HG03097 (cell line): Measurements from ENCODE around the gene ARTN.

Experiments
- ATAC-seq: cut with Tn5 transposase; IDR thresholded peaks from one replicate; pipeline ENCODE4 v1.9.1; 2021; ENCODE audit not compliant: unreplicated experiment, low FRiP score

Gene ARTN

GRCh38 chr1:43969416-43969745 is 35.8 kb downstream of the ARTN start:
- ATAC-seq, result no peak

DNA sequence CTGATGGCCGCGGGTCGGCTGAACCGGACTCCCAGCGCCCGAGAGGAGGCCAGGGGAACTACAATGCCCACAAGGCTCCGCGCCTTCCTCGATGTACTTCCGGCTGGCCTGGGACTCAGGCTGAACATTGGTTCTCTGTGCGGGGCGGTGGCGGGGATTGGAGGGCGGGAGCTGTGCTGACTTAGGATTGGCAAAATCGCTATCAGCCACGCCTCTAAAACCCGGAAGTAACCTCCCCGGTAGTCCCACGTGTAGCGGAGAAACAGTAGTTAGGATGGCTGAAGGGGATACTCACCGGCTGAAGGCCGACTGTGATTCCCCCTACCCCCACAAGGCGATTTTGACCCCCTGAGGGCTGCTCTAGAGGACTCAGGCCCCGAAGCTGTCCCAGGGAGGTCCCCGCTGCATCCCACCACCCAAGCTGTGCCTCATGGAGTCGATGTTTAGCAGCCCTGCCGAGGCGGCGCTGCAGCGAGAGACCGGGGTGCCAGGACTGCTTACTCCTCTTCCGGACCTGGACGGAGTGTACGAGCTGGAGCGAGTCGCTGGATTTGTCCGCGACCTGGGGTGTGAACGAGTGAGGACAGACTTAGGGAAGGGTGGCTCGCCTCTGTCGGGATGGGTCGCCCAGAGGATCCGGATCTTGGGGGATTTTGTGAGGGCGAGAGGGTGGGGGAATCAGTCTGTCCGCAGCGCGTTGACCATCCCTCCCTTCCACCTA is 36.3 kb downstream of the ARTN start, which contains the start of gene DPH2:
Gene DPH2, plus strand, starts transcription at position 265 of the 721 bp plus-strand sequence. Its CDS starts 166 bp downstream, at position 431.
- peak; percentile 63 for ATAC-seq

DNA sequence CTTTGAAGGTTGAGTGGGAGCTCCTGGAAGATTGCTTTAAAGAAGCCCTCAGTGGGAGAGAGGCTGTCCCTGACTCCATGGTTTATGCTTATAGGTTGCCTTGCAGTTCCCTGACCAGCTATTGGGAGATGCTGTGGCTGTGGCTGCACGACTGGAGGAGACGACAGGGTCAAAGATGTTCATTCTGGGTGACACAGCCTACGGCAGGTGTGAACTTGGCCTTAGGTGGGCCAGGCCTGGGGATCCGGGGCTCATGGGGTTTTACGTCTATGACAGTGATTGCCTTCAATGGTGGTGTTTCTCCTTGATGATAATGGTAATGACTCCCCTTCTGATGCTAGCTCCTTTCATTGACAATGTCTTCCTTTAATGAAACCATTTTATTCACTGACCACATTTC is 36.9 kb downstream of the ARTN start:
- ATAC-seq, result no peak

DNA sequence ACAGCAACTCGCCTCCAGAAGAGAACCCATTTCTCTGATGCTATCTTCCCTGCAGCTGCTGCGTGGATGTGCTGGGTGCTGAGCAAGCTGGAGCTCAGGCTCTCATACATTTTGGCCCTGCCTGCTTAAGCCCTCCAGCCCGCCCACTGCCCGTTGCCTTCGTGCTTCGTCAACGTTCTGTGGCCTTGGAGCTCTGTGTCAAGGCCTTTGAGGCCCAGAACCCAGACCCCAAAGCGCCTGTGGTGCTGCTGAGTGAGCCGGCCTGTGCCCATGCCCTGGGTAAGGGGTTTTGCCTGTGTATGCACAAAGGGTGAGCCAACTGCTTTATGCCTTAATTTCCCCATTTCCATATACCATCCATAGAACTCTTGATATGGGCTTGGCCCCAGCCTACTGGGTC is 37.3 kb downstream of the ARTN start:
- no peak for ATAC-seq

GRCh38 chr1:43971336-43971980 is 37.9 kb downstream of the ARTN start:
- no peak for ATAC-seq

GRCh38 chr1:43973981-43974442 is 40.4 kb downstream of the ARTN start:
- ATAC-seq, result no peak

DNA sequence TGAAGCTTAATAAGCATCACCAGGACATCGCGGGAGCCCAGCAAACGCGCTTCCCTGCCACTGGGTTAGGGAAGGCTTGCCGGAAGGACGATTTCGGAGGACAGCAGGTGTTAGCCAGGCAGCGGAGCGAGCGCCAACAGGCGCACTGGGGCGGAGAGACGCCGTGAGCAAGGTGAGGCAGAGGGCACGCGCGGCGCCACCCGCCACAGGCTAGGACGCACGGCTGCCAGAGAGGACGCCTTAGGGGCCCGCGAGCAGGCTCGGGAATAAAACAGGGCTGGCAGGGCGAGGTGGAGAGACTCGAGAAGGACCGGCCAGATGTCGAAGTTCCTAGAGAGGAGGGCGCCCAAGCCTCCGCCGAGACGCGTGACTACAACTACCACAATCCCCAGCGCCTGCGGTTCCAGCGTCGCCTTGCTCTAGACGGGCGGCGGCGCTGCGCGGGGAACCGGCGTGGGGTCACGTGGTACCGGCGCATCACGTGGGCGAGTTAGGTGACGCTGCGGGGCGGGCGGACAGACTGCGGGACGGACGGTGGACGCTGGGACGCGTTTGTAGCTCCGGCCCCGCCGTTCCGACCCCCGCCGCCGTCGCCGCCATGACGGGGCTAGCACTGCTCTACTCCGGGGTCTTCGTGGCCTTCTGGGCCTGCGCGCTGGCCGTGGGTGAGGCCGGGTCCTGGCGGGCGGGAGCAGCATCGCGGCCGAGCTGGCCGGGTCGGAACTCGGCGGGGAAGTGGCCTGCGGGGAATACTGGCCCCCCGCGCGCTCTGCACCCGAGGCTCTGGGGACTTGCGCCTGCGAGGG is 41.0 kb downstream of the ARTN start, which contains the start of gene ATP6V0B:
Gene ATP6V0B, plus strand, starts transcription at position 518 of the 806 bp plus-strand sequence. Its CDS starts 81 bp downstream, at position 599.
- ATAC-seq, result peak; percentile 49

DNA sequence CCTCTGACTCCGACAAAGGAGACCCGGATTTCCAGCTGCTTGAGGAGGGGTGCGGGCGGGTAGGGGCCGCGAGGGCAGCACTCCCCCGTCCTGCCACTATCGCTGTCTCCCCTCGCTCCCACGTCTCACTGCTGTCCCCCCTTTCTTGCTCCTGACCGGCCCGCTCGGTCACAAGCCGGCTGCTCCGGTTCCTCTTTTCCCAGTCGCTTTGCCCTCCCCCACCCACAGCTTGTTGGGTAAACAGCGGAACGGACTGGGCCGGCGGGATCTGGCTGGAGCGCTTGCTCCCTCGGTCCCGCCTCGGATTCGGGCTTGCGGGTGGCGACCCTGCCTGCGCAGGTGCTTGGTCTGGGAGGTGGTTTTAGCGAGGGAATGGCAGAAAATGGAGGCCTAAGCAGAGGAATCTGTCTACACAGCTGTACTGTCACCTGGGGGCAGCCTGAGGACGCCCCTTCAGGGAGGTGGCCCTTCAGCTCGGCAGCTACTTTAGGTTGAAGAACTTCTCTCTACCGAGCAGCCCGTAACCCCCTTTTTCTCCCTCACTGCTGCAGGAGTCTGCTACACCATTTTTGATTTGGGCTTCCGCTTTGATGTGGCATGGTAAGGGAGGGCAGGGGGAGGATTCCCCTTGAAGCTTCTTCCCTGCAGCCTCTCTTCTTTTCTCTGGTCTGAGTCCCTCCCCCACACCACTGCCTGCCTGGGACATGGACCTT is 41.8 kb downstream of the ARTN start:
- no peak for ATAC-seq

- no peak for ATAC-seq
Observed at GRCh38 chr1:43976045-43976444, 42.4 kb downstream of the ARTN start.

DNA sequence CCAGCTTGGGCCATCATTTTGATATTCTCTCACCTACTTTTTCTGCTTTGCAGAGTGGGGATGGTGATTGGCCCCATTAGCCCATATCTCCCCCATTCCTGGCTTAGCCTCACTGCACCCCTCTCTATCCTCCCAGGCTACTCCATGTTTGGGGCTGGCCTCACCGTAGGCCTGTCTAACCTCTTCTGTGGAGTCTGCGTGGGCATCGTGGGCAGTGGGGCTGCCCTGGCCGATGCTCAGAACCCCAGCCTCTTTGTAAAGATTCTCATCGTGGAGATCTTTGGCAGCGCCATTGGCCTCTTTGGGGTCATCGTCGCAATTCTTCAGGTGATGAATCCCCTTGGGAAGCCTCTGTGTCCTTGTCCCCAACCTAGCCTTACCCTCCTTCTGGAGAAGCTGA is 43.3 kb downstream of the ARTN start:
- ATAC-seq, result no peak

- no peak for ATAC-seq
Observed at GRCh38 chr1:43977376-43978263, 44.0 kb downstream of the ARTN start.

GRCh38 chr1:43978264-43978550 is 44.6 kb downstream of the ARTN start:
- no peak for ATAC-seq

- no peak for ATAC-seq
Observed at GRCh38 chr1:43978551-43979260, 45.1 kb downstream of the ARTN start, which contains the start of gene B4GALT2. TSS of gene B4GALT2 (plus strand) at chr1:43979210. CDS start at chr1:43981161, 1,951 bp downstream.

- ATAC-seq, result no peak
Observed at GRCh38 chr1:43979261-43979527, 45.6 kb downstream of the ARTN start.

DNA sequence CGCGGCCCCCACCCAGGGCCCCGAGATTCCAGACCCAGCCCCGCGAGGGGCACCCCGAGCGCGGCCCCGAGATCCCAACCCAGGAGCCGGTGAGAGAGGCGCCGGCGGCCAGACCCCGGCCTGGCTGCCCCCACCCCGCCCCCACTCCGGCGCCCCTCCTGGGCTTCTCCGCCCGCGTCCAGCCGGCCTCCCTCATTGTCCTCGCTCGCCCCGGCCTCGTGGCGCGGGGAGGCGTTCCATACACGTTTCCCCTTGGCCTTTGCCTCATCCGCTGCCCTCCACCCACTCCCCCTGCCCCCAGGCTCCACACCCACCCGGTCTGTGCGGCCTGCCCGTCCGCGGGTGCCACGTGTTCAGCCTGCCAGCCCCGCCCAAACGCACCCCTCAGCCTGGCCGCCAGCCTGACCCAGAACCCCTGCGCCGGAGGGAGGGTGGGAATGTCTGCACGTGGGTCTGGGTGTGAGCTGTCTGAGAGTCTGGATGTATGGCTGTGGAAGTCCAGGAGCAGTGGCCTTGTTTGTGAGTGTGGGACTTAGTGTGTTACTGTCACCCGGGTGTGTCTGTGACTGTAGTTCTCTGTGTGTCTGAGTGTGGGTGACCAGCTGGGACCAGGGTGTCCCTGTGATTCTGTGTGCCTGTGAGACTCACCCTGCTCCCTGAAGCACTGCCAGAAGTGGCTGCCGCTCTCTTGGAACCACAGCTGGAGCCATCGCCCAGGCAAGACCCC is 46.1 kb downstream of the ARTN start:
- no peak for ATAC-seq

DNA sequence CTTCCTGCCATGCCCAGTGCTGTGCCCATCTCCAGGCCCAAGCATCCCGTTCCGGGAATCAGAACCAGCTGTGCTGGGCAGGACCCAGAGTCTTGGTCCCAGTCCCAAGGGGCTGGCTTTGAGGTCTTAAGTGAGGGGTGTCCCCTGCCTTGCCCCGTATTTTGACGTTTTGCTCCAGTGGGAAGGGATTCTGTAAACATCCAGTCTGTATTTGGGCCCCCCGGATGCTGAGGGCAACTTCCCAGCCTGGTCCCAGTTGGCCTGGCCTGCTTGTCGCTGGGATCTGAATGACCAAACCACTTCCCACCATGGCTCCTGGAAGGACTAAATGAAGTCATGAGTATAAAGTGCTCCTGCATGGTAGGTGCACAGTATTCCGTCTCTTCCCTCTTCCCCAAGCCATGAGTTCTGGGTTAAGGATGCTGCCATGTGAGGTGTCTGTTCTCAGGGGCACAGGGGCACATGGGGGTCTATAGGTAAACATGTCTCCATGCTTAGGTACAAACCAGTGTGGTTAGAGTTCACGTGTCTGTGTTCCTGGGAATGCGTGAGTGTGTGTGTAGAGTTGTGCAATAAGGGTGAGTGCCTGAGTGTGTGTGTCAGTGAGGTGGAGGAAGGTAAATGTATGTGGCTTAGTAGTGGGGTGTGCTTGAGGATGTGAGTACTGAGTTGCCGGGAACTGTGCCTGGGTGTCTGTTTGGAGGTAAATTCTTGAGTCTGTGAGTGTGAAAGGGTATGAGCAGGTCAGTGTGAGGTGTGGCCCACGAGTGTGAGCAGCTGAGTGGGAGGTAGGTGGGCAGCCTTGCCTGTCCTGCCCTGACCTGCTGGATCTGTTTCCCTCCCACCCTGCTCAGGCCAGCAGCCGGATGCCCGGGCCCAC is 46.9 kb downstream of the ARTN start:
- ATAC-seq, result no peak

- no peak for ATAC-seq
Observed at GRCh38 chr1:43981135-43981491, 47.5 kb downstream of the ARTN start.

DNA sequence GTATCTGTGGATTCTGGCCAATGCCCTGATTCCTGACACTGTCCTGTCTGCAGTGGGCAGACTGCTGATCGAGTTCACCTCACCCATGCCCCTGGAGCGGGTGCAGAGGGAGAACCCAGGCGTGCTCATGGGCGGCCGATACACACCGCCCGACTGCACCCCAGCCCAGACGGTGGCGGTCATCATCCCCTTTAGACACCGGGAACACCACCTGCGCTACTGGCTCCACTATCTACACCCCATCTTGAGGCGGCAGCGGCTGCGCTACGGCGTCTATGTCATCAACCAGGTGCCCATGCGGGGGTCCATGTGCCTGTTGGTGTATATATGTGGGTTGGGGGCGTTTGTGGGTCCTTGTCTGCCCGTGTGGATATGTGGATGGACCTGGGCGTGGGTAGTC is 48.0 kb downstream of the ARTN start:
- ATAC-seq, result no peak
